AG04450 (cell line): ENCODE data around the gene TXNRD2. TPM values are rescaled to one million over a fixed set of nuclear protein-coding genes. Genes with fewer than 3 reads are reported as not detected.

Experiments used
- CTCF ChIA-PET: fragments of 300-600, 350-600 bp; formaldehyde crosslinking; extraction: SDS; loops from one replicate; lab custom pipeline; 2022; ENCODE audit warnings: antibody characterized with exemption, inconsistent platforms; lab: Charles Lee
- POLR2A ChIA-PET: fragments of 350-600 bp; formaldehyde crosslinking; extraction: SDS; loops from one replicate; lab custom pipeline; 2021; ENCODE audit warnings: antibody characterized with exemption, inconsistent platforms; lab: Yijun Ruan, JAX
- DNase-seq: peaks from one replicate; pipeline ENCODE4 v3.0.0-alpha.2; 2011; ENCODE audit warnings: low read depth, low spot score
- H3K27ac ChIP-seq: one replicate; pipeline ENCODE4 v1.5.1; 2012; ENCODE audit warnings: low read depth, low read length, control low read depth
- H3K27me3 ChIP-seq: one replicate; pipeline ENCODE4 v1.6.0; 2012; ENCODE audit warnings: low read length; ENCODE audit not compliant: control insufficient read depth, insufficient read depth
- H3K4me3 ChIP-seq: 2 replicates; pipeline ENCODE4 v1.5.1; 2011; ENCODE audit warnings: mild to moderate bottlenecking, low read depth, low read length, control low read depth
- H3K9me3 ChIP-seq: 2 replicates; pipeline ENCODE4 v1.5.1; 2012; ENCODE audit warnings: low read length; ENCODE audit not compliant: control insufficient read depth, insufficient read depth
- polyA plus RNA-seq: library from polyadenylated mRNA; depleted of rRNA; stranded (reverse); fragments of >200 nt; gene quantifications from 2 replicates; pipeline ENCODE4 v1.2.3, GENCODE V29; 2011
- TF ChIP-seq, protein P1 (sequence below): IDR thresholded peaks from 2 replicates; pipeline ENCODE4 v1.5.1; 2011; ENCODE audit warnings: low read depth, low read length, control low read depth, inconsistent platforms

Gene TXNRD2
- polyA plus RNA-seq, 1 experiment: 13.3 TPM

GRCh38 chr22:19848298-19849224 is 93.1 kb downstream of the TXNRD2 start:
- CTCF ChIA-PET: no interaction called here

DNA sequence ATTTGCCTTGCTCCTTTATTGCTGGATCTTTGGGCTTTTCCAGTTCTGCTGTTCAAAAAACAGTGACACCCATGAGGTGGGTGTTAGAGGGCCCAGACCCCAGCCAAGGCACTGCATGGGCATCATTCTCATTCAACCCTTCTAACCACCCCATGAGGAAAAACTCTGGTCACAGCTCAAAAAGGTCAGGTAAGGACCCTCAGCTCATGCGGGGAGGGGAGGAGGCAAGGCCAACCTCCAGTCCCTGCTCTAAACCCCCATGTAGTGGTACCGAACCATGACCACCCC is 94.3 kb downstream of the TXNRD2 start:
- Histone ChIP-seq H3K27ac (no peak overlapping the region), H3K27me3 (no peaks in the 10 kb centered on the region), H3K9me3 (peaks cover 7% of the 10 kb centered on the region), H3K4me3 (no peak overlapping the region)
- no peak for DNase-seq
- CTCF ChIA-PET: no interaction called here
- POLR2A ChIA-PET: no interaction called here
- TF ChIP-seq, protein P1, sequence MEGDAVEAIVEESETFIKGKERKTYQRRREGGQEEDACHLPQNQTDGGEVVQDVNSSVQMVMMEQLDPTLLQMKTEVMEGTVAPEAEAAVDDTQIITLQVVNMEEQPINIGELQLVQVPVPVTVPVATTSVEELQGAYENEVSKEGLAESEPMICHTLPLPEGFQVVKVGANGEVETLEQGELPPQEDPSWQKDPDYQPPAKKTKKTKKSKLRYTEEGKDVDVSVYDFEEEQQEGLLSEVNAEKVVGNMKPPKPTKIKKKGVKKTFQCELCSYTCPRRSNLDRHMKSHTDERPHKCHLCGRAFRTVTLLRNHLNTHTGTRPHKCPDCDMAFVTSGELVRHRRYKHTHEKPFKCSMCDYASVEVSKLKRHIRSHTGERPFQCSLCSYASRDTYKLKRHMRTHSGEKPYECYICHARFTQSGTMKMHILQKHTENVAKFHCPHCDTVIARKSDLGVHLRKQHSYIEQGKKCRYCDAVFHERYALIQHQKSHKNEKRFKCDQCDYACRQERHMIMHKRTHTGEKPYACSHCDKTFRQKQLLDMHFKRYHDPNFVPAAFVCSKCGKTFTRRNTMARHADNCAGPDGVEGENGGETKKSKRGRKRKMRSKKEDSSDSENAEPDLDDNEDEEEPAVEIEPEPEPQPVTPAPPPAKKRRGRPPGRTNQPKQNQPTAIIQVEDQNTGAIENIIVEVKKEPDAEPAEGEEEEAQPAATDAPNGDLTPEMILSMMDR: no peak

More at GRCh38 chr22:19848298-19849224, 93.1 kb downstream of the TXNRD2 start:
- TF ChIP-seq, protein P1: no peak
- Histone ChIP-seq H3K27ac (no peak overlapping the region), H3K9me3 (peaks cover 7% of the 10 kb centered on the region), H3K4me3 (no peak overlapping the region), H3K27me3 (no peaks in the 10 kb centered on the region)
- DNase-seq: no peak
- POLR2A ChIA-PET: no interaction called here

DNA sequence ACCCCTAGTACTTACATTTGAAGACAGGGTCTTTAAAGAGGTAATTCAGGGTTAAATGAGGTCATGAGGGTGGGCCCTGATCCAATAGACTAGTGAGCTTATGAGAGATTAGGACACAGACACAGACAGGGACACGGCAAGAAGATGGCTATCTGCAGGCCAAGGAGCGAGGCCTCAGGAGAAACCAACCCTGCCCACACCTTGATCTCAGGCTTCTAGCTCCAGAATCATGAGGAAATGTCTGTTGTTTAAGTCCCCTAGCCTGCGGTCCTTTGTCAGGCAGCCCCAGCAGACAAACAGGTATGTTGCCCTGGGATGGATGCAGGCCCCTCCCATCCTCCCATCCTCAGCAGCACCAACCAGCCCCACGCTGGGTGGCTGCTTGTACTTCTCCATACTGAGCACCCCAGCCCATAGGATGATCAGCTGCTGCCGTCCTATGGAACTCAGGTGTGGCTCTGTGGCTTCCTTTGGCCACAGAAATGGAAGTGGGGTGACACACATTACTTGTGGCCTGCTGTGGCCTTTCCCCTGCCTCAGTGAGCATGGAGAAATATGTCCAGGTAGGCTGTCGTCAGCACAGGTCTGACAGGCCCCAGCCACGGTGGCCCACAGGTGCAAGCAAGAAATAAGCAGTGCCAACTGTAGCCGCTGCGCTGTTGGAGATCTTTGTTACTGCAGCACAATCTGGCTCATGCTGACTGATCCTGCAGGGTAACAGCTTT is 94.8 kb downstream of the TXNRD2 start:
- Histone ChIP-seq H3K27me3 (no peaks in the 10 kb centered on the region), H3K27ac (no peak overlapping the region), H3K9me3 (peaks cover 7% of the 10 kb centered on the region; the same call in 1 of the 2 replicates), H3K4me3 (no peak overlapping the region)
- POLR2A ChIA-PET: no interaction called here
- no peak for DNase-seq
- CTCF ChIA-PET: no interaction called here
- TF ChIP-seq, protein P1: no peak

GRCh38 chr22:19845054-19845722 is 96.4 kb downstream of the TXNRD2 start:
- POLR2A ChIA-PET: no interaction called here
- no peak for DNase-seq
- no peak overlapping the region for H3K27ac ChIP-seq

More at GRCh38 chr22:19845054-19845722, 96.4 kb downstream of the TXNRD2 start:
- Histone ChIP-seq H3K9me3 (peaks cover 7% of the 10 kb centered on the region; the same call in 1 of the 2 replicates), H3K27me3 (no peaks in the 10 kb centered on the region), H3K4me3 (no peak overlapping the region)
- CTCF ChIA-PET: no interaction called here
- TF ChIP-seq, protein P1: no peak
